Stimulated activated CD4-positive, alpha-beta T cell treated with anti-CD3 and anti-CD28 coated beads, Interleukin-1b, Interleukin-23, amount 100 ng/mL, for 4 hours (primary cell): Measurements from ENCODE around the gene WDR37.

Experiments
- DNase-seq, 2 donors: peaks; one replicate each; pipeline ENCODE4 v3.0.0-alpha.2; 2020; ENCODE audit warnings: low read depth in 2 of 2

The WDR37 gene

DNA sequence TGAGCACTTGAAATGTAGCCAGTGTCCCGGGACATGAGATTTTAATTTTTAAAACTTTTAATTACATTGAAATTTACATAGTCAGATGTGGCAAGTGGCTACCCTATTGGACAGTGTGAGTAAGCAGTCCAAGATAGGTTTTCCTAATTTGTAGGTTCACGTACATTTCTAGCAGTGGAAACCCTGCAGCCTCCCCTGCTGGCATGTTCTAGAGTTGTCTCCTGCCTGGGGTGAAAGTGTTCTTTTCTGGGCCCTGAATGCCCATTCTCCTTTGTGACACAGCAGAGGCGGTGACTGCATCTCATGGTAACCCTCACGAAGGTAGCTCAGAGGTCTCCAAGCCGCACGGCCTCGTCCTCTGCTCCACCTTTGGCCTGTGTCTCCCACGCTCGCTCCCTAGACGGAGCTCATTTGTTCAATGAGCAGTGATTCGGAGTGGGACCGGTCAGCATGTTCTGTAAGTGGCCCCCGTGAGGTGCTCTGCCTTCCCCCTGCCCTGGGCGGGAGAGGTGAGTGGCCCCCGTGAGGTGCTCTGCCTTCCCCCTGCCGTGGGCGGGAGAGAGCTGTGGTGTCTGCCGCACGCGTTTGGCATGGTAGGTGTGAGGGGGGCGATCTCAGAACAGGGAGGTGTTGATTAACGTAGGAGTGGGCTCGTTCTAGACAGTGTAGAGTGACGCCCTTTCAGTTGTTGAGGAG is 18.0 kb downstream of the WDR37 start:
- no peak for DNase-seq

DNA sequence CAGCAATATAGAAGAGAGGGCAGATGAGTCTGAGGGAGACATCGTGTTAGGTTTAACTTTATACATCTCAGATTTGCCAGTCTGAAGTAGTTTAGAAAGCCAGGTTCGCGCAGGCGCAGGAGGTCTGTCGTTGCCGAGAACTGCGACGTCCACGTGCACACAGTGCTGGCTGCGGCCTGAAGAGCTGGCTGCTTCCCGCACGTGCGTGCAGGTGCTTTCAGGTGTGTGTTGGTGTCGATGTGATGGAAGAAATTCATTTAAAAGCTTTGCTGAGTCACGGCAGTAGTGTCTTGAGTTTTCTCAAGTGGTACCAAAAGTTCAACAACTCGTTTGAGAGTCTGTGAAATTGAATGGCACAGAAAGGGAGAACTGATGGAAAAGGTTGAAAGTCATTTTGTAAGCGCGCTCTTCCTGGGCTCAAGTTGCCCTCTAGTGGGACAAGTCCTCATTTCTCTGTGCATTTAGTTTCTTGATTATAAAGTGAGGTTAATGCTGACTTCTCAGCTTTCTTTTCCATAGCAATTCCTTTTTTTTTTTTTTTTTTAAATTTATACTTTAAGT is 18.6 kb downstream of the WDR37 start:
- DNase-seq: no peak

DNA sequence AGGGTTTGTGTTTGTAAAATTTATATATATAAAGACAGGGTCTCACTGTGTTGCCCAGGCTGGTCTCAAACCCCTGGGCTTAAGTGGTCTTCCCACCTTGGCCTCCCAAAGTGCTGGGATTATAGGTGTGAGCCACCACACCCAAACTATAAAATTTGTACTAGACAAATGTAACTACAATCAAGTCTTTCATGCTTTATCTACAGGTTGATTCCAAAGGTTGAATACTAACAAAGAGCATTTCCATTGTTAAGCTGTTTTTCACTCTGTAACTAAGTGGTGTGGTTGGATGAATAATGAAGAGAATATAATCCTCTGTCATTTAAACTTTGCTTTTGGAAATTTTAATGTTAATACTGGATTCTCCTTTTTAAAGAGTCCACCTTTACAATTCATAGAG is 22.5 kb downstream of the WDR37 start:
- DNase-seq: no peak

DNA sequence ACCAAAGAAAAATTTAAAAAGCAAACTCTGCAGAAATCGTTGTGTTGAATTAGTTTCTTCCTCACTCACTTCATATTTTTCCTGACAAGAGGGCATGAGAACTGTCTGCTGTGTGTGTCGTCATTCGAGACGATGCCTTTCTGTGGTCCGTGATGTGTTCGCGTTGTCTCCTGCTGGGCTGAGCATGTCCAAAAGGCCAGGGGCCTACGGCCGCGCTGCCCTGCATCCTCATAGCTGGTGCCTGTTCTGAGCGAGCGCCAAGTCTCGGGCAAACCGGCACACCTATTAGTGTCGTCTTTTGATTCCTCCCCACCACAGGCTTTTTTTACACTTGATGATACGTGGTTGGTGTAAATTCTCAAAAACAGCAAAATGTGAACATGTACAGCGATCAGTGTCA is 27.4 kb downstream of the WDR37 start:
- DNase-seq: no peak

DNA sequence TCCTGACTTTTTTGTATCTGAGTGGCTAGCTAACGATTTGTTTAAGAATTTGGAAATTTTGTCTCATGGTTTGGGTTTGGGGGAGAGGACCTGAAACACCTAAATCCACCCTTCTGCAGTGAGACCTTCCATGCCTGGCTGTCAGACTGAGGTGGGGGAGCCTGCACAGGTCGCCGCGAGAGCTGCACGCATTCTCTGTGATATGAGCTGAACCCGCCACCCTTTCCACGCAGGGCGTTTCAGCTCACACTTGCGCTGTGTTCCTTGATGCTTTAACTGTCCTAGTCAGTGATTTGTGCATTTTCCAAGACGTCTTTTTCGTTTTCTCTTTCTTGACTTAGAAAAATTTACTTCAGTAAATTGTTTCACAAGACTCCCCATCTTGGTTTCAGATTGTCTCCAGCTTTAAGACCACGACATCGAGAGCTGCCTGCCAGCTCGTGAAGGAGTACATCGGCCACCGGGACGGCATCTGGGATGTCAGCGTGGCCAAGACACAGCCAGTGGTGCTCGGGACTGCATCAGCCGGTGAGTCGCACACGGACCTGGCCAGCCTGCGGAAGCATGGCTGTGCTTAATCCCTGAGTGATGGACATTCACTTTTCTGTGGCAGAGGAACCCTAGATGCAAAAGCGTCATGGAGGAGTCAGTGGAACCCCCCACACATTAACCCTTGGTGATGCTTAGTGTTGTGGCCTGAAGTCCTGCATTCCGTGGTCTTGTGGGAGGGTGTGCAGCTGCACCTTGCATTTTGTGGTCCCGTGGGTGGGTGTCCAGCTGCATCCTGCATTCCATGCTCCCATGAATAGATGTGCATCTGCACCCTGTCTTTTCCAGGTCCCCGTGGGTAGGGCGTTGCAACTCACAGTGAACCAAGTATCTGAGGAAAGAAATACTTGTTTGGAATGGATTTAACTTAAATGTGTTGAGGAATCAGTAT is 28.1 kb downstream of the WDR37 start:
- DNase-seq: no peak

DNA sequence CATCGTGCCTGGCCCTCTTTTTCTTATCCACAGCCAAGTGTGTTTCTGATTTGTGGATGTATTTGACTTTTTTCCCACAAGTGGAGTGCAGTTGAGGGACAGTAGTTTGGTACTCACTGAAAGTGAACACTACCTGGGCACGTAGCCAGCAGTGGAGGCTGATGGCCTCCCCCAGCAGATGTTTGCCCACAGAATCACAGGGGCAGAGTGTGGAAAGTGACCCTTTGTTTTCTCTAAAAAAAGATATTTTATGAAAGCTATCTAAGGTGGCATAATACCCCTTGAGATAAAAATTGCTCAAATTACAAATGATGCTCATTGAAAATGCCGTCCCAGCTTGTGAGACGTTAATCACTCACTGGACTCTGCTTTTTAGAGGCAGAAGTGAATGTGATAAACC is 29.1 kb downstream of the WDR37 start:
- DNase-seq: no peak

DNA sequence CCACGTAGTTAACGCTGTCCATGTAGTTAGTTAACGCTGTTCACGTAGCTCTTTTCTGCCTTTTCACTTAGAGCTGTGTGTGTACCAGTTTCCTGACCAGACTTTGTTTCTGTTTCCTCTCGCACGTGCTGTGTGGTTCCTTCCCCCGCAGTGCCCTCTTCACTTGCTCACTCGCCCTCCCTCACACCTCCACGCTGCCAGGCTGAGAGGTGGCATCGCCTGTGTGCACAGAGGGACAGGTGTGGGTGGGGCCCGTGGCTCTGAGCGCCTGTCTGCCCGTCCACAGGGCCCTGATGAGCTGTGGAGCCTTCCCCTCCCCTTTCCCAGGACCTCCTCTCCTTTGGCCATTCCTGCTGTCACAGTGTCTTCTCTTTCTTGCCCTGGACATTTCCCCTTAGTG is 30.6 kb downstream of the WDR37 start:
- DNase-seq: no peak

DNA sequence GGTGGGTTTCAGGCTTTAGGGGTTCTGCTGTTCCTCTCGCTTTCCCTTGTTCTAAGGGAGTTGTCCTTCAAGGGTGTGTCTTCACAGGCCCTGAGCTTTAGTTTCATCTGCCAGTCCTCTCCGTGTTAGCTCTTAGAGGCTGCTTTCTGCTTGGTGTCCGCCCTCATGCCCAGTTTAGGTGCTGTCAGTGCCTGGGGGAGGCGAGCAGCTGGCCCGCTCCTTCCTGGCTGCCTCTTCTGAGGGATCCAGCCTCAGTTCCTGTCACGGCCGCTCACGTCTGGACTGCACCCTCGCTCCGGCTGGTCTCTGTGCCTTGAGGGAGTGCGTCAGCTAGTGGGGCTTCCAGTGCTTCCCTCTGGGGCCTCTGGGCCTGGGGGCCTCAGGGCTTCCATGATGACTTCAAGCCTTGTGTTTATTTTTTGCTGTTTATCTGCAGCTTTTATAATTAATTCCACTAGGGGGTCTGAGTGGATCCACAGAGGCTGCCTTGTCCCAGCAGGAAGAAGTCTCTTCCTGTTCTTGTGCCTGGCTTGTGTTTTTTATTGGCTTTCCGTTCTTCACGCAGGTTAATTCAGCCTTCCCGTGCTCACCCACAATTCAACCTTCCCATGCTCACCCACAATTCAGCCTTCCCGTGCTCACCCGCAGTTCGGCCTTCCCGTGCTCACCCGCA is 33.0 kb downstream of the WDR37 start:
- no peak for DNase-seq

DNA sequence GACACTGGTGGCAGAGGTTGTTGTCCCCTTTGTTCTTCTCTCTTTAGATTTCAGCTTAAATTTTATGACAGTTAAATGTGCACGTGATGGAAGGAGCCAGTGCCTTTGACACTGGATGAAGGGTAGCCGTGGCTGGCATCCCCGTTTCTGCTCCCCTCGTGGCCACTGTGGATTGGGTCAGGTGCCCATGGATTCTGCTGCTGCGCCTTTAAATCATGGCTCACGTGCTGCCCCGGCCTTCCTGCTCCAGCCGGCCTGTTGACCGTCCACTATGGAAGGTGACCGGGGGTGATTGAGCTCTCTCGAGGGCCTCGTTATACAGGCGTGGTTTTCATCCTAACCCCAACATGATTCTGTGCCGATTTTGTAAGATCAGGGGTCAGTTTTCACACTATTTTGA is 34.5 kb downstream of the WDR37 start:
- no peak for DNase-seq

DNA sequence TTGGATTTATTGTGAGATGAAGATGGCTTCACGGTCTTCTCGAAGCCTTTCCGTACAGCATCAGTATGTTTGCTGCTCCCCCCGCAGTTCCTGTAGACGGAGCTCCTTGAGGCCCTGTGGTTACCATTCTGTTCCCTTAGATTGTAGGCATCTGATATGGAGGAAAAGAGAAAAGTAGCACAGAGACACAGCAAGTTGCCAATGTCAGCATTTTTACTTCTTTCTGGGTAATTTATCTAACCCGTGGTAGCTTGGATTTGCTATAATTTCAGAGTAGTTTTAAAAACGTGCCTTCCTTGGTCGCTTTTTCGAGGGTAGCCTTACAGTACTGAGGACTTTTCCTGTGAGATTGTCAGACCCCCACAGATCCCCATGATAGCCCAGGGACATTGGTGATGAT is 37.5 kb downstream of the WDR37 start:
- DNase-seq: no peak

DNA sequence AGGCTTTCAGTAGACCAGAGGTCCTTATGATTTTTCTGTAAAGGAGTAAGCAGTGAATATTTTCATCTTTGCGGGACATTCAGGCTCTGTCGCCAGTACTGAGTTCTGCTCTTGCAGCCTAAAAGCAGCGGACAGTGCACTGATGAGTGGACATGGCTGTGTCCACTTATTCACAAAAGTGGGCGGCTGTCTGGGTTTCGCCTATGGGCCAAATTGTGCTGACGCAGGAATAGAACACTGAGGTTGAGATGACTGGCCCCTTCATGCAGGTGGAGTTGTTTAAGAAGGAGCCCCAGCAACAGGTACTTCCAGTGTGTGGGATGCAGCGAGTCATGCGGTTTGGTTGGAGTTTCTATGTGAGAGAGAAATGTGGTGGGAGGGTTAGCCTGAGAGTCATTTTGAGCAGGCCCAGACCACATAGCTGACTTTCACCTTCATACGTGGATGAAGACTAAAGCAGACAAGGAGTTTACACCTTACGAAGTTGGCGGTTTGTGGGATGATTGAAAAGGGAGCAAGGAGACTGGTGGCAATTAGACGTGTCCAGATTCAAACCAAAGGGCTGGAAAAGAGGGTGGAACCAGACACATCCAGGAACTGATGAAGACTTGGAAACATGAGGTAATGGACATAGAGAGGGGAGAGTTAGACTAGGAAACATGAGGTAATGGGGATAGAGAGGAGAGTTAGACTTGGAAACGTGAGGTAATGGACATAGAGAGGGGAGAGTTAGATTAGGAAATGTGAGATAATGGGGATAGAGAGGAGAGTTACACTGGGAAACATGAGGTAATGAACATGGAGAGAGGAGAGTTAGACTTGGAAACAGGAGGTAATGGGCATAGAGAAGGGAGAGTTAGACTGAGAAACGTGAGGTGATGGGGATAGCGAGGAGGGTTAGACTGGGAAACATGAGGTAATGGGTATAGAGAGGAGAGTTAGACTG is 38.2 kb downstream of the WDR37 start:
- peak; percentile 15 to 16 for DNase-seq

DNA sequence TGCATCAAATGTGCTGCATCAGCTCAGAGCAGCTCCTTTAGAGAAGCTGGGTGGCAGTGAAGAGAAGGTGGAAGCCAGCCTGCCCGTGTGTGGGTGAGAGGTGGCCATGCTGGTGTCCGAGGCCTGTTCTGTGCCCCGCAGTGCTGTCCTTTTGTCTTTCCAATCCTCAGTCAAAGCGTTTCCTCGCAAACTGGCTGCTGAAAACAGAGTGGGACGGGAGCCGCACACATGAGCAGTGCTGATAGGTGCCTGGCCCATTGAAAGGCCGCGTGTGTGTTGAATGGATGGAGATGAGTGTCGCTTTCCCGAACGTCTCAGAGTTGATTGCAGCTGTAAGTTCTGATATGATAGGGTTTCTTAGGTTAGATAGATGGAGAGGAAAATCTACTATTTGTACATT is 39.3 kb downstream of the WDR37 start:
- DNase-seq: no peak

DNA sequence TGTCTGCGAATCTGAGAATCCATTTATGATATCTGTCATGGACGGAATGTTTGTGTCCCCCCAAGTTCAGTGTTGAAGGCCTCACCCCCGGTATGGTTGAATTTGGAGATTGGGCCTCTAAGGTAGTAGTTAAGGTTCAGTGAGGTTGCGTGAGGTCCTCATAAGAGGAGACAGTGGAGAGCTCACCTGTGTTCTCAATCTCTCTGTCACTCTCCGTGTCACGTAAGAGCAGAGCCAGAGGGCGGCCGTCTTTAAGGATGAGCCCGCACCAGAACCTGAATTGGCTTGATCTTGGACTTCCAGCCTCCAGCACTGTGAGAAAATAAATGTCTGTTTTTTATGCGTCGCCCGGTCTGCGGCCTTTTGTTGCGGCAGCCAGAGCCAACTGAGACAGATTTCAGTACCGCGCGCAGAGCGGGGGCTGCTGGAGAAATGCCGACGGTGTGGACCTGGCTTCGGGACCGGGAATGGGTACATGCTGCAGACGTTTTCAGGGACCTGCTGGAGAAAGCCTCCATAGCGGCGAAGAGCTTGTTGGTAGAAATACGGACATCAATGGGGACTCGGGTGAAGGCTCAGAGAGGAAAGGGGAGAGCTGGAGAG is 40.2 kb downstream of the WDR37 start:
- no peak for DNase-seq

DNA sequence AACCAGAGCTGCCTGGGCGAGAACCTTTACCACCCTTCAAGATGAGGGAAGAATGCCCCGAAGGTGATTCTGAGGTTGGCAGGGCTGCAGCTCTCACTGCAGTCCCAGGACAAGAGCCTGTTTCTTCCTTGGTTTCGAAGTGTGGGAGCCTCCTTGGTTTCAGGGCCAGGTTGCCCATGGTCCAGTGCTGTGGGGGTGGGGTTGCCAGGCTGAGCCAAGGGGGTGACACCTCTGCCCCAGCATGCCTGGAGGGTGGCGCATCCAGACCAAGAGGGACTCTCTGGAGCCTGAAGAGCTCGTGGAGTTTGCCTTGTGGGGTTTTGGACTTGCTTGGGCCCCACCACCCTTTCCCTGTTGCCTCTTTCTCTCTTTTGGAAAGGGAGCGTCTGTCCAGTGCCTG is 41.3 kb downstream of the WDR37 start:
- DNase-seq: no peak

DNA sequence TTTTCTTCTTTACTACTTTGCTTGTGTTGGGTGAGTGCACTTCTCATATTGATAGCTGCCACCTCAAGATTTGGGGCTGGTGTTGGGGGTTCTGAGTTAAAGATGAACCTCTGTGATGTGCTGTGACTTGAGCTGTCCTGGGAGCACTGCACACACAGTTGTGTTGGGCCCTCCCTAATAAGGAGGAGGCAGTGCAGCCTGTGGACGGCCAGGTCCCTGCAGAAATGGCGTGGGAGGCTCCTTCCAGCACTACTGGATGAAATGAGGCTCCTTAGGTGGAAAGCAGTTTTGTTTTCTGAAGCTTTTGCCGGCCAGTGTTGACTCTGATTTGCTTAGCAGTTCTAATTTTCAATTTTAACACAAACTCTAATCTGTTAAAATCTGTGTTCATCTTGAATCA is 44.0 kb downstream of the WDR37 start:
- DNase-seq: no peak

DNA sequence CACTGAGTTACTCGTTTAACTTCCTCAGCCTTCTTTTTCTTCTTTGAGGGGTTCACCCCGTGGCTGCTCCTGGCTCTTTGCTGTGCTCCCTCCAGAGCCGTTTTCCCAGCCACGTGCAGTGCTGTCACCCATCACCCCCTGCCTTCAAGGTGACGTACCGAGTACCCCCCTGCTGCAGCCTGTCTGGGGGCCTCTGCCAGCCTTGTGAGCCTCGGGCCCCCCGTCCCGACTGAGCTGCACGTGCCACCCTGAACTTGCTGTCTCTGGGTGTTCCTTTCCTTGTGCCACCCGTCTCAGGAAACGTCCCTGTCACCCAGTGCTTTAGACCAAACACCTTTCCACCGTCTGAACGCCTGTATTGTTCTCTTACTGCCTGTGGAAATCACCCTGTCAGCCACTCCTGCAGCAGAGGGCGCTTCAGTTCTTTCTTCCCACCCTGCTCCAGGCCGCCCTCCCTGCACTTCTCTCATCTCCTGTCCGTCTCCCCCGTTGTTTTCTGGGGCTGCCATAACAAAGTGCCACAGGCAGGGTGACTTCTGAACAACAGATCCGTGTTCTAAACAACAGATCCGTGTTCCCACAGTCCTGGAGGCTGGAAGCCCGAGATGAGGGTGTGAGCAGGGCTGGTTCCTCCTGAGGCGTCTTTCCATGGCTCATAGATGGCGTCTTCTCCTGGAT is 44.6 kb downstream of the WDR37 start:
- no peak for DNase-seq

DNA sequence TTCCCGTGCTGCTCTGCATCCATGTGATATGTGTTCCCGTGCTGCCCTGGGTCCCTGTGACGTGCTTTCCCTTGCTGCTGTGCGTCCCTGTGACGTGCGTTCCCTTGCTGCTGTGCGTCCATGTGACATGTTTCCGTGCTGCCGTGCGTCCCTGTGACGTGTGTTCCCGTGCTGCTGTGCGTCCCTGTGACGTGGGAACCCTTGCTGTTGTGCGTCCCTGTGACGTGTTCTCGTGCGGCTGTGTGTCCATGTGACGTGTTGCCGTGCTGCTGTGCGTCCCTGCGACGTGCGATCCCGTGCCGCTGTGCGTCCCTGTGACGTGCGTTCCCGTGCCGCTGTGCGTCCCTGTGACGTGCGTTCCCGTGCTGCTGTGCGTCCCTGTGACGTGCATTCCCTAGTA is 45.8 kb downstream of the WDR37 start:
- no peak for DNase-seq

DNA sequence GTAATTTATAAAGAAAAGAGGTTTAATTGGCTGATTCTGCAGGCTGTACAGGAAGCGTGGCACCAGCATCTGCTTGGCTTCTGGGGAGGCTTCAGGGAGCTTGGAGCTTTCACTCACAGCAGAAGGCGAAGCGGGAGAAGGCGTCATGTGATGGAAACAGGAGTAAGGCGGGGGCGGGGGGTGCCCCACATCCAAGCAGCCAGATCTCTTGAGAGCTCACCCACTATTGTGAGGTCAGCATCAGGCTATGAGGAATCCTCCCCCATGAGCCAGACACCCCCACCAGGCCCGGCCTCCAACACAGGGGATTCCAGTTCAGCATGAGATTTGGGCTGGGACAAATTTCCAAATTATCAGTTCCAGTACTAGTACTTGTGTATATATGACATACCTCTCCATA is 46.2 kb downstream of the WDR37 start:
- peak; percentile 10 to 40 for DNase-seq

DNA sequence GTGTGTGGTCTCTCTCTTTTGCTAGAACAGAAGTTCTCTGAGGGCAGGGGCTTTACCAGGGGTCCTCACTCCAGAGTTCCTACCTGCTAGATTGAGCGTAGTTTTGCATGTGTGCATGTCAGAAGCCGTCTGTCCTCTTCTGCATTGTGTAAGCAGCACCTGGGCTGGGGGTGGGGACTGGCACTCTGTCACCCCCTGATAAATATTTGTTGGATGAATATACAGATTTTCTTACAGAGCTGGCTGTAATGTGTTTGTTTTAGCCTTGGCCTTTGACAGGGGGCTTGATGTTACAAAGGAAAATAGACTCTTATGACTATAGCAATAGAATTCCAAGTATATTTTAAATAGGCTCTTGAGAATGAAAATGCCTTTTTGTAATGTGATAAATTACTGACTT is 46.6 kb downstream of the WDR37 start:
- DNase-seq: no peak

DNA sequence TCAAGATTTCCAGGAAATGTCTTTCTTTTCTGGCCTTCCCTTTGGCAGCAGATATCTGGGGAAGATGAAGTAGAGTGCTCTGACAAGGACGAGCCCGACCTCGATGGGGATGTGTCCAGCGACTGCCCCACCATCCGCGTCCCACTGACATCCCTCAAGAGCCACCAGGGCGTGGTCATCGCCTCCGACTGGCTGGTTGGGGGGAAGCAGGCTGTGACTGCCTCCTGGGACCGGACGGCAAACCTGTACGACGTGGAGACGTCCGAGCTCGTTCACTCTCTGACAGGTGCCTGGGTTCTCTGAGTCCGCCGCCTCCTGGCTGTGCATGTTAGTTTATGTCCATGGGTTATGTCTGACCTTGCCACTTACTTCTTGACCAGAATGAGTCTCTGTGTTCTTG is 47.4 kb downstream of the WDR37 start:
- DNase-seq: no peak
